GM12891 (cell line): ENCODE results near the gene L1CAM.

ENCODE experiments used
- PAX5 ChIP-seq: IDR thresholded peaks from 2 replicates; pipeline ENCODE4 v1.6.1; 2011; ENCODE audit warnings: low read length, moderate library complexity, mild to moderate bottlenecking; ENCODE audit not compliant: insufficient read depth, severe bottlenecking
- POLR2A ChIP-seq: IDR thresholded peaks from 2 replicates; pipeline ENCODE4 v1.6.1; 2011; ENCODE audit warnings: low read depth, low read length, control low read depth
- POLR2AphosphoS5 ChIP-seq: IDR thresholded peaks from 2 replicates; pipeline ENCODE4 v1.6.1; 2011; ENCODE audit warnings: low read depth, low read length, control low read depth
- POU2F2 ChIP-seq: IDR thresholded peaks from 2 replicates; pipeline ENCODE4 v1.6.1; 2011; ENCODE audit warnings: low read depth, mild to moderate bottlenecking, control low read depth, low read length, moderate library complexity
- SPI1 ChIP-seq: IDR thresholded peaks from 2 replicates; pipeline ENCODE4 v1.6.1; 2011; ENCODE audit warnings: low read depth, low read length, control low read depth
- TAF1 ChIP-seq: IDR thresholded peaks from 2 replicates; pipeline ENCODE4 v1.6.1; 2011; ENCODE audit warnings: low read depth, low read length, control low read depth

GRCh38 chrX:153854702-153855101 lies 31.3 kb downstream of the L1CAM start:
- TF ChIP-seq TAF1 (no peak), POLR2AphosphoS5 (no peak), POLR2A (no peak), POU2F2 (no peak), SPI1 (no peak), PAX5 (no peak)
